Suppressor macrophage treated with lipopolysaccharide for 1 hour (primary cell): ENCODE measurements around the gene EIF4G3.
"Not testable (repeated sequence)": the region's sequence is repeated elsewhere in the genome, so short reads cannot be mapped to it uniquely, and the experiment has no call there.

ENCODE experiments used
- DNase-seq, 3 donors: peaks; one replicate each; pipeline ENCODE4 v3.0.0-alpha.2; 2020 to 2022

EIF4G3 gene

GRCh38 chr1:20928146-20928545, 248.6 kb downstream of the EIF4G3 start:
- peak in 1 of 3 donors; percentile 33 for DNase-seq

GRCh38 chr1:20921285-20921684, 255.4 kb downstream of the EIF4G3 start:
- no peak for DNase-seq

GRCh38 chr1:20913242-20913641, 263.5 kb downstream of the EIF4G3 start:
- no peak for DNase-seq

GRCh38 chr1:20907526-20907925, 269.2 kb downstream of the EIF4G3 start:
- DNase-seq, result not testable (repeated sequence)

DNA sequence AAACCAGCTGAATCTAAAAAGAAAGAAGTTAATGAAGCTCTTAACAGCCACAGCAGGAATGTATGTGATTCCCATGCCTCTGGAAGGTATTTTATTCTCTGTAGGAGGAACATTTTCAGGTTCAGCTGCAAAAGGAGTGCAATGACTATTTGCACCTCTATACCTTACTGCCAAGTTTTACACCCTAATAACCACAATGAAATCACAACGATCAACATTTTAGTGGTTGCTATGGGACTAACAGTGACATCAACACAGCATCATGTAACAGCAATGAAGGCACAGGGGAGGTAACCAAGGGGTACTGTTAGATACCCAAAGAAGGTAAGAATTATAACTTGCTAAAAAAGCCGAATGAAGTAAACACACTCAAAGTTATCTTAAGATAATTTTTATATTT, 273.3 kb downstream of the EIF4G3 start:
- DNase-seq, result no peak

DNA sequence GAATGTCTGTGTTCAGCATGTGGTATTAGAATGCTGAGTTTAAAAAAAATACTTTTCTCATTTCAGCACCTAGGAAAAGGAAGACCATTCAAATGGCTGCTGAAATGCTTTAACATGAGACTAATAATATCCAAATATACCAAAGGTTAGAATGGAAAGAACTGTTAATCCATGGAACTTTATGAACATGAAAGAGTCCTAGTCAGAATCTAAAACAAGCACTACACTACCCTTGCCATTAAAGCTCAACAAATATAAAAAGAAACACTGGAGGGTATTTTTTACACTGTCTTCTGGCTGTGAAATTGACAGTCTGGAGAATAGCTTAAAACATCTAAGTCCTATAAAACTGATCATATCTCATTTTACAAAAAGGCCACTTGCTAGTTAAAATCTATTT, 276.6 kb downstream of the EIF4G3 start:
- DNase-seq, result no peak

DNA sequence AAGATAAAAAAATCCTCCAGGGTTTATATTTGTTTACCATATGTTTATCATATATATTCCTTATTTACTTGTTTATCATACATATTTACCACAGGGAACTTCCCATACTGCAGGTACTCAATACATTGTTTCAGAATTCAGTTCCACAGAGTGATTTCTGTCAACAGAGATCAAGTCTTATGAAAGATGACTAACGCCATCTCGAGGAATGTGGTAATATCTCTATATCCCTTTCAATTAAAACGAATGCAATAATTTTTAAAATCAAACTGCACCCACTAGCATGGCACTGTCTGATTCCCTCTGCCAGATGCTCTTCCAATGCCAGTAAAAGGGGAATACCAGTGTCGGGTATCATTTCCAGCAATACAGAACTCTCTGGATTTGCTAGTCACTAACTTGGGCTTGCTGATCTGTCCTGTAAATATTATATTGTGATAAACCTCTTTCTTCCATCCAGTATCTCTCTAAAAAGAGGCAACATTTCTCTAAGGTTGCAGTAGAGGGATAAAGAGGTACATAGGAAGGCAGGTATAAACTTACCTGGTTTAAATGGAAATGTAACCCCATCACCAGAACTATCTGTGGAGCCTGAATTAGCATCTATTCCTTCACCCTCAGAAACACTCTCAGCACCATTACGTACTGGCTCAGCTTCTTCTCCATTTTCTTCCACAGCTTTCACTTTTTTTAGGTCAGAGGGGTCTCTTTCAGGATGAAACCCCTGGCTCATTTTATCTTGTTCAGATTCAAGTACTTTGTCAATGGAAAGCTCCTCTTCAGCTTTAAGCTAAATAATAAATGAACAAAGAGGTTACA, 277.3 kb downstream of the EIF4G3 start:
- no peak for DNase-seq

- no peak for DNase-seq
Observed at GRCh38 chr1:20896826-20897225, 279.9 kb downstream of the EIF4G3 start.

DNA sequence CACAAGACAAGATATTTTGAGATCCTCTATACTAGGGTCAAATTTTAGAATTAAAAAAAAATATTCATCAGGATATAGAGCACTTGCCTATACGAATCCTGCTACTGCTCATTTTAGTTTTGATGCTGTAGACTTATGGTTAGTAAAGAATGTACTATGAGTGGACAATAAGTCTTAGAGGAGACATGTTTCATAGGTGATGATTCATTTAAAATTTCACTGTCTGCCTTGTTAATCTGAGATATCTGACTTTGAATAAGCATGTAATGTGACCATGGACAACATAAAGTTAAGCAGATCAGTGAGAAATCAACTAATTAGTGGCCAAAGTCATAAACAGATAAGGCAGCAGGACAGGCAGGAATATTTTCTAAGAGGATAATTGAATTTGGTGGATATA, 282.8 kb downstream of the EIF4G3 start:
- no peak for DNase-seq

DNA sequence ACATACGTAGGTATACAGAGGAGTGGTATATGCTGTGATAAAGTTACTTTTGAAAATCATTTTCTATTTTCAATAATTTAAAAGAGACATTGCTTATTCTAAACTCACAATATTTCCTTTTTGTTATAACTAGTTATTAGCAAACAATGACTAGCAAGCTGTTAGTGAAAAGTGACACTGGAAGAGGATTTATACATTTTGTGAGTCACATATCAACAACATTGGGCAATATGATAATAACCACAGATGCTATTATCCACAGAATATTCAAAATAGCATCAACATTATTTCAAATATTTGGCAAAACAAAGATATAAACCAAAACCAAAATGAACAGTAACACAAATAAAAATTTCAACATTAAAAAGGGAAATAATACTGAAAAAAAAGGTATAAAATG, 285.6 kb downstream of the EIF4G3 start:
- no peak for DNase-seq

DNA sequence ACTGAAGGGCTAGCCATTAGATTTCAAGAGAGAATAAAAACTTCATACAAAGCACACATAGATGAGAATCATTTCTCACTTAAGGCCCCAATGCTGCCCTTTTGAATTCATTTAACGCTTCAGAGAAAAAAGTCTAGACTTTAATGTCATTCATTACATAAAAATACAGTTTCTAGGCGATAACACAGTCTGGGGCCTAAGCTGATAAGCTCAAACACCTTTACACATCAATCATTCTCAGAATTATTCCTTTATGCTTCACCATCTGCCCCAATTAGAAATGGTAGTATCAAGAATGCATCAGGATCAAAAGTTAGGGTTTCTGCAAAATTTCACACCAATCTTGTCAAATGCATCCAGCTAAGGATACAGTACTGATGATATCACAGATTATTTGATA, 289.5 kb downstream of the EIF4G3 start:
- no peak for DNase-seq

GRCh38 chr1:20885121-20885520, 291.6 kb downstream of the EIF4G3 start:
- no peak for DNase-seq

- DNase-seq, result no peak
Observed at GRCh38 chr1:20884513-20884912, 292.2 kb downstream of the EIF4G3 start.

GRCh38 chr1:20883766-20884165, 292.9 kb downstream of the EIF4G3 start:
- DNase-seq, result no peak

- DNase-seq, result no peak
Observed at GRCh38 chr1:20882837-20883236, 293.9 kb downstream of the EIF4G3 start.

DNA sequence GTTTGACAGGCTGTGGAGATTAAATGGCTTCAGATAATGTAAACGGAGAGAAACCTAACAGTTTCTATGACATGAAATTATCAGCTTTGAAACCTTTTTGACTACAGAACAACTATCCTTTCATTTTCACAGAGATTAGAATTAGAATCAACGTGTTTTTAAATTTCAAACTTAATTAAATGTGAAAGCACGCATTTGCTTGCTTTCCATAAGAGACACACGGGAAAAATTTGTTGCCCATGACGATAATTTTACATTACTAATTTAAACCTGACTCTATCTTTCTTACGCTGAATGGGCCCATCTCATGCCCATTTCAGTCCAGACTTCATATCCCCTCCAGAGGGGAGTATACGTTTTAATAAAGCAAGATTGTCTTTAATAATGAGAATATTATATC, 297.9 kb downstream of the EIF4G3 start:
- DNase-seq, result no peak

GRCh38 chr1:20875198-20875973, 301.3 kb downstream of the EIF4G3 start:
- no peak for DNase-seq

GRCh38 chr1:20873311-20873710, 303.4 kb downstream of the EIF4G3 start:
- no peak for DNase-seq

DNA sequence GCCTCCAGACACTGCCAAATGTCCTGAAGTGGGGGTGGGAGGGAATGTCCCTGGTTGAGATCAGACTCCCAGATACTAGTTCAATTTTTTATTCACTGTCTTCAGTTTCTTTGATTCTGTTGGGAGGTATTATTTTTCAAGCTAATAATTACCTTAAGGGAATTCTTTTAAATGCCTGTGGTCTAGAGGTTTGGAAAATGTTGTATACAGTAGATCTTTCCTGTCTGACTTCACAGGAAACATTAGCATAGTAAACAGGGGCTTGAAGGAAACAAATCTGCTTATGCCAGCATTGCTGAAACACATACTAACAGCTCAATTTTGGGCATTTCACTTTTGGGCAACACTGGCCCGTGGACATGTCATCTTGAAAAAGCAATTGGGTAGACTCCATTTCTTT, 305.3 kb downstream of the EIF4G3 start:
- no peak for DNase-seq

- DNase-seq, result no peak
Observed at GRCh38 chr1:20870718-20871117, 306.0 kb downstream of the EIF4G3 start.

- no peak for DNase-seq
Observed at GRCh38 chr1:20868263-20868662, 308.4 kb downstream of the EIF4G3 start.

GRCh38 chr1:20867847-20868246, 308.9 kb downstream of the EIF4G3 start:
- DNase-seq, result no peak

DNA sequence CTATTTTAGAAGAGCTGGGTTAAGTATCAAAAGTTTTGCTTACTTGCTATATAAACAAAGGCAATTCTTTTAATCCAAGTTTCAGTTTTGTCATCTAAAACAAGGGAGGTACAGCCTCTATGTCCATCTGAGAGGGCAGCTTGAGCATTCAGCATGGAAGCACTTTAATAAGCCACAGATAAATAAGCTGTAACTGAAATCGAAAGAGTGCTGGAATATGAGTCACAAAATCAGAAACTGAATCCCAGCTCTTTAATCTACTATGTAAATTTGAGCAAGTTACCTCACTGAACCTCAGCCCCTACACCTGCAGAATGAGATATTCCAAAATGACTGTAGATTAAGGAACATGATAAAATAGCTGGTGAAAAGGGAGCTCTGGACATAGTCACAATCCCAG, 309.6 kb downstream of the EIF4G3 start:
- no peak for DNase-seq

DNA sequence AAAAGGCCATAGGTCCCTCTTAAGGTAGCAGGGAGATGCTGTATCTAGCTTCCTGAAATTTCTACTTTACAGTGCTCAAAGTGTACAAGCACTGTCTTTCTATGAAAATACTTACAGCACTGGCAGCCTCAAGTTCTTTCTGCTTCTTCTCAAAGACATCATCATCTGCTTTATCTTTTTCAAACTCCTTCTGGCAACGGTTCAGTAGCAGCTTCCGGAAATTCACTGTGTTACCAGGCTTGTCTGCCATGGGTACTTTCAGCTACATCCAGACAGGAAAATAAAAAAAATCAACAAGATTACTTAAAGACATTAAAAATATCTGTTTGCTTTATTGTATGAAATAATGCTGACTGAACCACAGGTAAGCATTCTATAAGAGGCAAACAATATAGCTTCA, 311.7 kb downstream of the EIF4G3 start:
- no peak for DNase-seq
